ENCODE data around the gene ZNF678. TPM values are rescaled to one million over a fixed set of nuclear protein-coding genes. Genes with fewer than 3 reads are reported as not detected.
A peak's percentile ranks its signal among the peaks of the same experiment; 100 is the strongest.

The ZNF678 gene
- total RNA-seq, 1 experiment from 2014 or later: 4.1 TPM

GRCh38 chr1:227561241-227561907, 2.0 kb upstream of the ZNF678 start:
- intact Hi-C loops (cut with micrococcal nuclease; ENCODE audit: unreplicated experiment): loop anchor here (5.0 kb wide), 1 partner anchor 606 kb away; the partner anchor contains the start of gene IBA57
- no peaks in the 10 kb centered on the region; the same call in 1 of the 2 replicates for H3F3A ChIP-seq (ENCODE audit: insufficient read depth, low read depth)
- TF ChIP-seq, protein P1, sequence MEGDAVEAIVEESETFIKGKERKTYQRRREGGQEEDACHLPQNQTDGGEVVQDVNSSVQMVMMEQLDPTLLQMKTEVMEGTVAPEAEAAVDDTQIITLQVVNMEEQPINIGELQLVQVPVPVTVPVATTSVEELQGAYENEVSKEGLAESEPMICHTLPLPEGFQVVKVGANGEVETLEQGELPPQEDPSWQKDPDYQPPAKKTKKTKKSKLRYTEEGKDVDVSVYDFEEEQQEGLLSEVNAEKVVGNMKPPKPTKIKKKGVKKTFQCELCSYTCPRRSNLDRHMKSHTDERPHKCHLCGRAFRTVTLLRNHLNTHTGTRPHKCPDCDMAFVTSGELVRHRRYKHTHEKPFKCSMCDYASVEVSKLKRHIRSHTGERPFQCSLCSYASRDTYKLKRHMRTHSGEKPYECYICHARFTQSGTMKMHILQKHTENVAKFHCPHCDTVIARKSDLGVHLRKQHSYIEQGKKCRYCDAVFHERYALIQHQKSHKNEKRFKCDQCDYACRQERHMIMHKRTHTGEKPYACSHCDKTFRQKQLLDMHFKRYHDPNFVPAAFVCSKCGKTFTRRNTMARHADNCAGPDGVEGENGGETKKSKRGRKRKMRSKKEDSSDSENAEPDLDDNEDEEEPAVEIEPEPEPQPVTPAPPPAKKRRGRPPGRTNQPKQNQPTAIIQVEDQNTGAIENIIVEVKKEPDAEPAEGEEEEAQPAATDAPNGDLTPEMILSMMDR (conservative IDR thresholded peaks at IDR 0.05): no peak
- no peak for TF ChIP-seq EZH2 (IDR thresholded peaks at IDR 0.05; ENCODE audit: low read depth)
- H3K4me2 ChIP-seq: no peak overlapping the region
- no peak overlapping the region for H3K4me3 ChIP-seq
- peaks cover 9% of the 10 kb centered on the region; the same call in 1 of the 2 replicates for H3K79me2 ChIP-seq (ENCODE audit: low read depth)
- ChIA-PET POLR2A (ENCODE audit: unreplicated experiment) (no interaction called here), CTCF (no interaction called here)
- H3K9me3 ChIP-seq (ENCODE audit: insufficient read depth, low read depth): no peaks in the 10 kb centered on the region
- BruUV-seq (replicated peaks): no TSS peak
- no peak overlapping the region for H2AFZ ChIP-seq
- no peaks in the 10 kb centered on the region for H3K9me2 ChIP-seq (ENCODE audit: insufficient read depth)
- H3K27me3 ChIP-seq (ENCODE audit: insufficient read depth, low read depth): no peaks in the 10 kb centered on the region
- H3K4me1 ChIP-seq (replicated peaks; ENCODE audit: insufficient read depth): peaks cover 4% of the 10 kb centered on the region; the same call in 1 of the 2 replicates
- H3K27ac ChIP-seq: no peak overlapping the region
- no peak for DNase-seq
- no peaks in the 10 kb centered on the region for H4K20me1 ChIP-seq (ENCODE audit: insufficient read depth)
- H3K36me3 ChIP-seq (ENCODE audit: low read depth): no peaks in the 10 kb centered on the region

DNA sequence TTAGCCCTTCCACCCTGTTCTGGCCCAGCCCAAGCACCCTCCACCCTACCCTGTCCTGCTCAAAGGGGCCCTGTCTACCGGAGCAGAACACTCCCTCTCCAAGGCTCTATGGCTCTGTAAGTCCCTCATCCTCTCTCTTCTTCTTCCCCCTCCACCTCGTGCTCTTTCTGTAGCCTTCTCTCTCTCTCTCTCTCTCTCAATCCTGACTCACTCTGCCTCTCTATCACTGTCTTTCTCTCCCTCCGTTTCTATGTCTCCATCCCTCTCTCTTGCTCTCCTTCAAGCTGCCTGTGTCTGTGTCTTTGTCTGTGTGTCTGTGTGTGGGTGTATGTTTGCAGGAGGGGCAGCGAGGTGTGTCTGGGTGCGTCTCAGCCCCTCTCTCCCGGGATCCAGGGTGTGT, 1.3 kb upstream of the ZNF678 start:
- Histone ChIP-seq H2AFZ (no peak overlapping the region), H3K4me2 (no peak overlapping the region), H3K9me3 (ENCODE audit: insufficient read depth, low read depth) (no peaks in the 10 kb centered on the region), H4K20me1 (ENCODE audit: insufficient read depth) (no peaks in the 10 kb centered on the region), H3K9me2 (ENCODE audit: insufficient read depth) (no peaks in the 10 kb centered on the region), H3K27ac (no peak overlapping the region), H3K4me3 (no peak overlapping the region), H3K4me1 (replicated peaks; ENCODE audit: insufficient read depth) (peaks cover 4% of the 10 kb centered on the region; the same call in 1 of the 2 replicates), H3F3A (ENCODE audit: insufficient read depth, low read depth) (no peaks in the 10 kb centered on the region; the same call in 1 of the 2 replicates), H3K36me3 (ENCODE audit: low read depth) (no peaks in the 10 kb centered on the region), H3K79me2 (ENCODE audit: low read depth) (peaks cover 9% of the 10 kb centered on the region; the same call in 1 of the 2 replicates), H3K27me3 (ENCODE audit: insufficient read depth, low read depth) (no peaks in the 10 kb centered on the region)
- ChIA-PET CTCF (no interaction called here), POLR2A (ENCODE audit: unreplicated experiment) (no interaction called here)
- intact Hi-C loops (cut with micrococcal nuclease; ENCODE audit: unreplicated experiment): loop anchor here (2.0 to 5.0 kb wide), 2 partner anchors 19 to 605 kb away; partner anchors contain the start of gene IBA57
- DNase-seq: no peak
- no peak for TF ChIP-seq EZH2 (IDR thresholded peaks at IDR 0.05; ENCODE audit: low read depth)
- TF ChIP-seq, protein P1 (conservative IDR thresholded peaks at IDR 0.05): no peak
- no TSS peak for BruUV-seq (replicated peaks)

- Histone ChIP-seq H3K27ac (no peak overlapping the region), H3K4me3 (peak overlapping the region; percentile 76; the same call in 1 of the 2 replicates), H3K9me3 (ENCODE audit: insufficient read depth, low read depth) (0 out of 2 replicates have a peak, but pooled peaks cover 2% of the 10 kb centered on the region), H3K36me3 (ENCODE audit: low read depth) (no peaks in the 10 kb centered on the region), H3K27me3 (ENCODE audit: insufficient read depth, low read depth) (no peaks in the 10 kb centered on the region), H3K9me2 (ENCODE audit: insufficient read depth) (no peaks in the 10 kb centered on the region), H4K20me1 (ENCODE audit: insufficient read depth) (no peaks in the 10 kb centered on the region), H3K4me1 (replicated peaks; ENCODE audit: insufficient read depth) (peaks cover 4% of the 10 kb centered on the region; the same call in 1 of the 2 replicates), H3K79me2 (ENCODE audit: low read depth) (peaks cover 14% of the 10 kb centered on the region; the same call in 1 of the 2 replicates), H3K4me2 (peak overlapping the region; percentile 85; the same call in 1 of the 2 replicates), H3F3A (ENCODE audit: insufficient read depth, low read depth) (no peaks in the 10 kb centered on the region; the same call in 1 of the 2 replicates), H2AFZ (no peak overlapping the region)
- intact Hi-C loops (cut with micrococcal nuclease; ENCODE audit: unreplicated experiment): loop anchor here (1.0 to 5.0 kb wide), 4 partner anchors 20 to 604 kb away; partner anchors contain the start of gene IBA57
- no TSS peak for BruUV-seq (replicated peaks)
- ChIA-PET POLR2A (ENCODE audit: unreplicated experiment) (no interaction called here), CTCF (no interaction called here)
- DNase-seq: no peak
- TF ChIP-seq EZH2 (IDR thresholded peaks at IDR 0.05; ENCODE audit: low read depth): no peak
Observed at GRCh38 chr1:227562933-227563323, 428 bp upstream of the ZNF678 start.

Data from PC-9 (cell line).